OCI-LY1 (cell line): ENCODE results near the gene USP44.
"Not testable (repeated sequence)": the region's sequence is repeated elsewhere in the genome, so short reads cannot be mapped to it uniquely, and the experiment has no call there.

Experiments
- H2AFZ ChIP-seq: fragments of 200-600 bp; sonication (generic), shearing (Covaris generic); 2 replicates; pipeline ENCODE4 v1.6.0; 2014; ENCODE audit warnings: antibody characterized with exemption, mild to moderate bottlenecking, low read length
- H3F3A ChIP-seq: fragments of 200-600 bp; sonication (generic), shearing (Covaris generic); 2 replicates; pipeline ENCODE4 v1.6.0; 2014; ENCODE audit warnings: mild to moderate bottlenecking, antibody characterized with exemption, low read length, moderate library complexity; ENCODE audit not compliant: insufficient read depth
- H3K27ac ChIP-seq: fragments of 200-600 bp; sonication (generic); 2 replicates; pipeline ENCODE4 v1.5.1; 2014; ENCODE audit warnings: low read length, mixed run types, mild to moderate bottlenecking, low read depth; ENCODE audit not compliant: poor library complexity, severe bottlenecking
- H3K27me3 ChIP-seq: fragments of 200-600 bp; sonication (generic); 2 replicates; pipeline ENCODE4 v1.6.0; 2014; ENCODE audit warnings: antibody characterized with exemption, mild to moderate bottlenecking, low read length, moderate library complexity; ENCODE audit not compliant: insufficient read depth
- H3K36me3 ChIP-seq: fragments of 200-600 bp; sonication (generic); 2 replicates; pipeline ENCODE4 v1.6.1; 2014; ENCODE audit warnings: mild to moderate bottlenecking, antibody characterized with exemption, low read length, moderate library complexity, mixed read lengths; ENCODE audit not compliant: insufficient read depth
- H3K4me1 ChIP-seq: fragments of 200-600 bp; sonication (generic); 2 replicates; pipeline ENCODE4 v1.5.1; 2014; ENCODE audit warnings: mild to moderate bottlenecking, low read length, moderate library complexity; ENCODE audit not compliant: insufficient read depth, severe bottlenecking
- H3K4me2 ChIP-seq: fragments of 200-600 bp; sonication (generic), shearing (Covaris generic); 2 replicates; pipeline ENCODE4 v1.6.1; 2014; ENCODE audit warnings: low read length
- H3K4me3 ChIP-seq: fragments of 200-600 bp; sonication (generic); 2 replicates; pipeline ENCODE4 v1.5.1; 2014; ENCODE audit warnings: low read length, low read depth, mild to moderate bottlenecking, mixed read lengths; ENCODE audit not compliant: poor library complexity, severe bottlenecking
- H3K79me2 ChIP-seq: fragments of 200-600 bp; shearing (Covaris generic); 2 replicates; pipeline ENCODE4 v1.6.1; 2016; ENCODE audit warnings: mixed run types, low read length, mixed read lengths; ENCODE audit not compliant: insufficient read depth
- H3K9ac ChIP-seq: fragments of 200-600 bp; sonication (generic), shearing (Covaris generic); 2 replicates; pipeline ENCODE4 v1.6.1; 2014; ENCODE audit warnings: mild to moderate bottlenecking, low read length, mixed read lengths
- H3K9me2 ChIP-seq: fragments of 200-600 bp; sonication (generic), shearing (Covaris generic); 2 replicates; pipeline ENCODE4 v1.6.1; 2014; ENCODE audit warnings: low read depth, mild to moderate bottlenecking, low read length, mixed read lengths
- H3K9me3 ChIP-seq: fragments of 200-600 bp; shearing (Covaris generic); 2 replicates; pipeline ENCODE4 v1.6.1; 2014; ENCODE audit warnings: low read length, mixed read lengths
- H4K20me1 ChIP-seq: fragments of 200-600 bp; sonication (generic), shearing (Covaris generic); 2 replicates; pipeline ENCODE4 v1.6.0; 2016; ENCODE audit warnings: mild to moderate bottlenecking, low read length; ENCODE audit not compliant: insufficient read depth
- CTCF ChIP-seq: fragments of 200-600 bp; sonication (generic), shearing (Covaris generic); IDR thresholded peaks from 2 replicates; pipeline ENCODE4 v1.5.1; 2017; ENCODE audit warnings: mild to moderate bottlenecking, antibody characterized with exemption, low read length, moderate library complexity, mixed read lengths
- EZH2 ChIP-seq: fragments of 200-600 bp; sonication (generic), shearing (Covaris generic); IDR thresholded peaks from 2 replicates; pipeline ENCODE4 v1.8.0; 2017; ENCODE audit warnings: borderline replicate concordance, mixed run types, mild to moderate bottlenecking, antibody characterized with exemption, low read length, moderate library complexity, mixed read lengths

USP44 gene

GRCh38 chr12:95487024-95487423, 64.3 kb downstream of the USP44 start:
- H3K4me2 ChIP-seq = no peak overlapping the region
- H3K9me2 ChIP-seq = no peaks in the 10 kb centered on the region
- H3K27me3 ChIP-seq = no peaks in the 10 kb centered on the region
- no peaks in the 10 kb centered on the region for H4K20me1 ChIP-seq
- no peak overlapping the region for H3K9ac ChIP-seq
- TF ChIP-seq CTCF = no peak
- no peak for TF ChIP-seq EZH2
- no peak overlapping the region for H3K4me3 ChIP-seq
- H2AFZ ChIP-seq = no peak overlapping the region
- H3K27ac ChIP-seq = no peak overlapping the region
- H3K9me3 ChIP-seq = no peaks in the 10 kb centered on the region
- H3K4me1 ChIP-seq = no peaks in the 10 kb centered on the region
- H3K36me3 ChIP-seq = peaks cover 77% of the 10 kb centered on the region
- H3K79me2 ChIP-seq = 0 out of 2 replicates have a peak, but pooled peaks cover 5% of the 10 kb centered on the region
- no peaks in the 10 kb centered on the region for H3F3A ChIP-seq

GRCh38 chr12:95484524-95484923, 66.8 kb downstream of the USP44 start:
- Histone ChIP-seq H4K20me1 (no peaks in the 10 kb centered on the region), H3K9ac (no peak overlapping the region), H3K9me2 (no peaks in the 10 kb centered on the region), H3K4me2 (no peak overlapping the region), H2AFZ (no peak overlapping the region), H3K27ac (no peak overlapping the region), H3K36me3 (peaks cover 77% of the 10 kb centered on the region), H3K79me2 (peaks cover 25% of the 10 kb centered on the region), H3K27me3 (no peaks in the 10 kb centered on the region), H3K4me3 (no peak overlapping the region), H3F3A (no peaks in the 10 kb centered on the region), H3K4me1 (peaks cover 4% of the 10 kb centered on the region), H3K9me3 (no peaks in the 10 kb centered on the region)
- TF ChIP-seq EZH2 (no peak), CTCF (no peak)

- H3K4me2 ChIP-seq, H4K20me1 ChIP-seq, H3K9me2 ChIP-seq, H3K9ac ChIP-seq, H3K4me1 ChIP-seq, H3K9me3 ChIP-seq, H3F3A ChIP-seq, H2AFZ ChIP-seq, H3K27me3 ChIP-seq, H3K27ac ChIP-seq, H3K4me3 ChIP-seq: not testable (repeated sequence)
- Histone ChIP-seq H3K79me2 (peaks cover 41% of the 10 kb centered on the region), H3K36me3 (peaks cover 79% of the 10 kb centered on the region)
Measured at GRCh38 chr12:95482564-95482963, 68.7 kb downstream of the USP44 start.

GRCh38 chr12:95481888-95482287, 69.4 kb downstream of the USP44 start:
- H4K20me1 ChIP-seq = no peaks in the 10 kb centered on the region
- H3K27ac ChIP-seq = no peak overlapping the region
- H3K9me3 ChIP-seq = no peaks in the 10 kb centered on the region
- H3F3A ChIP-seq = no peaks in the 10 kb centered on the region
- H3K27me3 ChIP-seq = no peaks in the 10 kb centered on the region
- no peak overlapping the region for H2AFZ ChIP-seq
- H3K4me2 ChIP-seq = no peak overlapping the region
- H3K4me3 ChIP-seq = no peak overlapping the region
- no peak overlapping the region for H3K9ac ChIP-seq
- TF ChIP-seq EZH2 (no peak), CTCF (no peak)
- H3K79me2 ChIP-seq = peaks cover 46% of the 10 kb centered on the region
- peaks cover 9% of the 10 kb centered on the region for H3K4me1 ChIP-seq
- H3K9me2 ChIP-seq = no peaks in the 10 kb centered on the region
- peaks cover 80% of the 10 kb centered on the region for H3K36me3 ChIP-seq
